Brain microvascular endothelial cell (primary cell): ENCODE results near the gene SH2D2A.

Source experiments
- DNase-seq: peaks from one replicate; pipeline ENCODE4 v3.0.0-alpha.2; 2020
- H3K27ac ChIP-seq: fragments of 250-450 bp; sonication (Bioruptor Pico); 2 replicates; pipeline ENCODE4 v1.5.1; 2020; ENCODE audit warnings: mild to moderate bottlenecking, moderate library complexity
- H3K27me3 ChIP-seq: fragments of 250-450 bp; sonication (Bioruptor Pico); replicated peaks from 2 replicates; pipeline ENCODE4 v1.5.1; 2020; ENCODE audit warnings: mild to moderate bottlenecking
- H3K36me3 ChIP-seq: fragments of 250-450 bp; sonication (Bioruptor Pico); replicated peaks from 2 replicates; pipeline ENCODE4 v1.5.1; 2020; ENCODE audit warnings: mild to moderate bottlenecking
- H3K4me3 ChIP-seq: 2 replicates; pipeline ENCODE4 v1.5.1; 2011; ENCODE audit warnings: low read depth, mild to moderate bottlenecking, control low read depth, low read length, moderate library complexity
- CTCF ChIP-seq: IDR thresholded peaks from 2 replicates; pipeline ENCODE4 v1.5.1; 2011; ENCODE audit warnings: low read depth, mild to moderate bottlenecking, moderate library complexity, low read length, control low read depth, inconsistent platforms; ENCODE audit errors: missing control alignments
- in situ Hi-C: cut with HindIII; loops from 2 replicates; pipeline ENCODE4 v1.10.0; 2017; ENCODE audit warnings: low sequenced_read_pairs, low pct_ligation_motif_present

Gene SH2D2A

GRCh38 chr1:156756355-156756754 is 60.3 kb downstream of the SH2D2A start:
- no peak overlapping the region for H3K4me3 ChIP-seq
- no peaks in the 10 kb centered on the region for H3K27me3 ChIP-seq
- no peak overlapping the region for H3K27ac ChIP-seq
- no peak for DNase-seq
- TF ChIP-seq CTCF, result no peak
- no peaks in the 10 kb centered on the region for H3K36me3 ChIP-seq
- in situ Hi-C loops, result no loop called here
